ENCODE measurements around the gene NRROS. TPM values are rescaled to one million over a fixed set of nuclear protein-coding genes. Genes with fewer than 3 reads are reported as not detected.

Gene NRROS
- total RNA-seq, 1 experiment from 2014 or later, result 0.64 TPM

- TF ChIP-seq EZH2 (IDR thresholded peaks at IDR 0.05; ENCODE audit: borderline replicate concordance, low read depth, low read length, poor library complexity, severe bottlenecking) (no peak), CTCF (conservative IDR thresholded peaks at IDR 0.05; ENCODE audit: low read depth, low read length) (no peak)
- intact Hi-C loops (cut with micrococcal nuclease; ENCODE audit: unreplicated experiment), result no loop called here
- Histone ChIP-seq H3K36me3 (ENCODE audit: insufficient read depth, low read length, poor library complexity, severe bottlenecking) (no peaks in the 10 kb centered on the region), H3K9me3 (ENCODE audit: low read depth, low read length, poor library complexity, severe bottlenecking) (no peaks in the 10 kb centered on the region), H3K27me3 (replicated peaks; ENCODE audit: insufficient read depth, low read depth, low read length, poor library complexity) (no peaks in the 10 kb centered on the region), H3K4me3 (ENCODE audit: low read depth, low read length, poor library complexity, severe bottlenecking) (no peak overlapping the region), H3K27ac (ENCODE audit: low read depth, low read length, poor library complexity, severe bottlenecking) (no peak overlapping the region), H3K4me1 (ENCODE audit: insufficient read depth, low read length, poor library complexity, severe bottlenecking) (no peaks in the 10 kb centered on the region)
- DNase-seq (ENCODE audit: low spot score), result no peak
- BruUV-seq (replicated peaks), result no TSS peak
- ChIA-PET CTCF (no interaction called here), POLR2A (ENCODE audit: low non-redundant PET) (no interaction called here)
Measured at GRCh38 chr3:196695849-196696226, 56.3 kb downstream of the NRROS start.

GRCh38 chr3:196697270-196697669 lies 57.8 kb downstream of the NRROS start:
- H3K9me3 ChIP-seq (ENCODE audit: low read depth, low read length, poor library complexity, severe bottlenecking), result no peaks in the 10 kb centered on the region
- POLR2A ChIA-PET (ENCODE audit: low non-redundant PET), result no interaction called here
- no TSS peak for BruUV-seq (replicated peaks)
- no peak for TF ChIP-seq CTCF (conservative IDR thresholded peaks at IDR 0.05; ENCODE audit: low read depth, low read length)
- H3K4me3 ChIP-seq (ENCODE audit: low read depth, low read length, poor library complexity, severe bottlenecking), result no peak overlapping the region
- no peaks in the 10 kb centered on the region for H3K36me3 ChIP-seq (ENCODE audit: insufficient read depth, low read length, poor library complexity, severe bottlenecking)
- CTCF ChIA-PET, result no interaction called here
- H3K27ac ChIP-seq (ENCODE audit: low read depth, low read length, poor library complexity, severe bottlenecking), result no peak overlapping the region
- no peaks in the 10 kb centered on the region for H3K27me3 ChIP-seq (replicated peaks; ENCODE audit: insufficient read depth, low read depth, low read length, poor library complexity)
- DNase-seq (ENCODE audit: low spot score), result no peak
- H3K4me1 ChIP-seq (ENCODE audit: insufficient read depth, low read length, poor library complexity, severe bottlenecking), result no peaks in the 10 kb centered on the region
- intact Hi-C loops (cut with micrococcal nuclease; ENCODE audit: unreplicated experiment), result no loop called here

DNA sequence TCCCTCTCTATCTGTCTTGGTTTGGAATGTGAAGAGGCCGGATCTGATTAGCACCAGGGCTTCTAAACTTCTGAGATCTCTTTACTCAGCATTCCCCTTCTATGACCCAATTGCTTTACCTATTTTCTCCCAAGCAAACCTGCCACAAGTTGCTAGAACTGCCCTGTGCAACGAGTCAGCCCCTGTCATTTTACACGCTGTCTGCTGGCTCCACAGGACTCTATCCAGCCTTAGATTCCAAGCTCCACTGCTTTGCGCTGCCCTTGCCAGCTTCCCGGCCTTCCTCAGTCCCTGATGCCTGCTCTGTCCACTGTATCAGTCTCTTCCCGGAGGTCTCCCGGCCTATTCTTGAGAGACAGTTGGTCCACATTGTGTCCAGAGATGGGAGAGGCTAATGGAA lies 60.3 kb downstream of the NRROS start:
- Histone ChIP-seq H3K36me3 (ENCODE audit: insufficient read depth, low read length, poor library complexity, severe bottlenecking) (no peaks in the 10 kb centered on the region), H3K4me1 (ENCODE audit: insufficient read depth, low read length, poor library complexity, severe bottlenecking) (no peaks in the 10 kb centered on the region), H3K27ac (ENCODE audit: low read depth, low read length, poor library complexity, severe bottlenecking) (no peak overlapping the region), H3K27me3 (replicated peaks; ENCODE audit: insufficient read depth, low read depth, low read length, poor library complexity) (no peaks in the 10 kb centered on the region), H3K4me3 (ENCODE audit: low read depth, low read length, poor library complexity, severe bottlenecking) (no peak overlapping the region), H3K9me3 (ENCODE audit: low read depth, low read length, poor library complexity, severe bottlenecking) (no peaks in the 10 kb centered on the region)
- CTCF ChIA-PET, result no interaction called here
- no peak for DNase-seq (ENCODE audit: low spot score)
- intact Hi-C loops (cut with micrococcal nuclease; ENCODE audit: unreplicated experiment), result no loop called here
- POLR2A ChIA-PET (ENCODE audit: low non-redundant PET), result no interaction called here
- no peak for TF ChIP-seq CTCF (conservative IDR thresholded peaks at IDR 0.05; ENCODE audit: low read depth, low read length)
- TF ChIP-seq EZH2 (IDR thresholded peaks at IDR 0.05; ENCODE audit: borderline replicate concordance, low read depth, low read length, poor library complexity, severe bottlenecking), result no peak
- no TSS peak for BruUV-seq (replicated peaks)

All from A673 (cell line).